Measurements from ENCODE around the gene CAB39L.
A peak's percentile ranks its signal among the peaks of the same experiment; 100 is the strongest.

CAB39L gene

GRCh38 chr13:49453465-49453864 is 9.6 kb upstream of the CAB39L start:
- DNase-seq (ENCODE audit: low spot score) = no peak
- Mint-ChIP-seq H3K4me1 (ENCODE audit: low read depth) (peaks cover 37% of the 10 kb centered on the region), H3K36me3 (ENCODE audit: low read depth) (peaks cover 28% of the 10 kb centered on the region), H3K9me3 (no peaks in the 10 kb centered on the region), H3K27ac (no peak overlapping the region), H3K27me3 (ENCODE audit: low read depth) (no peaks in the 10 kb centered on the region), H3K4me3 (no peak overlapping the region)

- no peak overlapping the region for H3K27ac Mint-ChIP-seq
- no peaks in the 10 kb centered on the region for H3K9me3 Mint-ChIP-seq
- H3K36me3 Mint-ChIP-seq (ENCODE audit: low read depth) = peaks cover 27% of the 10 kb centered on the region
- no peak for DNase-seq (ENCODE audit: low spot score)
- H3K4me3 Mint-ChIP-seq = no peak overlapping the region
- H3K27me3 Mint-ChIP-seq (ENCODE audit: low read depth) = no peaks in the 10 kb centered on the region
- H3K4me1 Mint-ChIP-seq (ENCODE audit: low read depth) = peaks cover 39% of the 10 kb centered on the region
Measured at GRCh38 chr13:49452725-49453457, 9.0 kb upstream of the CAB39L start.

DNA sequence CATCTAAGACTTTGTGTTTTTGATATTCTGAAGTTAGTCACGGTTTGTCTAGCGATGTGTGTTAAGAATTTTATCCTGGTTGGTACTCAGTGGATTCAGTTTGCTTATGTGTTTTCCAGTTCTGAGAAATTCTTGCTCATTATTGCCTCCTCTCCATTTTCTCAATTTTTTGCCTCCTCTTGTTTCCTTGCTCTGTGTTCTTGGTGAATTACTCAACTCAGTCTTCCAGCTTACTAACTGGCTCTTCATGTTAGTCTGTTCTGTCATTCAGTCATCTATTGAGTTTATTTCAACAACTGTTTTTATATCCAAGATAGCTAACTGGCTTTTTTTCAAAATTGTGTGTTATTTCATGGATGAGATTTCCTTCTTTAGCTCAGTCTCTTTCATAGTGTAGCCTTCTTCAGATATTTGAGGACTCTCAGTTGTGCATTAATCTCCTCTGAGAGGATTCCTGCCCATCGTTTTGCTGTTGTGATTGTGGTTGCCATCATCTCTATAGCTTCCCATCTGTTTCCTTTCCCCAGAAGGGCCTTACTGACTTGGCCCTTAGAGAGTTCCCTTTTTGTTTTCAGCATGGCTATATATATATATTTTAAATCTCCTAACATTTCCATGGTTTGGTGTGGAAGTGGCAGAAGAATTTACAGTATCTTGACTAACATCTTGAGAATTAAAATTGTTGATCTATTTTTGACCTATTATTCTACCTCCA is 6.4 kb upstream of the CAB39L start:
- DNase-seq (ENCODE audit: low spot score) = no peak
- Mint-ChIP-seq H3K27me3 (ENCODE audit: low read depth) (no peaks in the 10 kb centered on the region), H3K27ac (peak overlapping the region; percentile 28), H3K4me3 (no peak overlapping the region), H3K4me1 (ENCODE audit: low read depth) (peaks cover 47% of the 10 kb centered on the region), H3K36me3 (ENCODE audit: low read depth) (peaks cover 36% of the 10 kb centered on the region), H3K9me3 (no peaks in the 10 kb centered on the region)

DNA sequence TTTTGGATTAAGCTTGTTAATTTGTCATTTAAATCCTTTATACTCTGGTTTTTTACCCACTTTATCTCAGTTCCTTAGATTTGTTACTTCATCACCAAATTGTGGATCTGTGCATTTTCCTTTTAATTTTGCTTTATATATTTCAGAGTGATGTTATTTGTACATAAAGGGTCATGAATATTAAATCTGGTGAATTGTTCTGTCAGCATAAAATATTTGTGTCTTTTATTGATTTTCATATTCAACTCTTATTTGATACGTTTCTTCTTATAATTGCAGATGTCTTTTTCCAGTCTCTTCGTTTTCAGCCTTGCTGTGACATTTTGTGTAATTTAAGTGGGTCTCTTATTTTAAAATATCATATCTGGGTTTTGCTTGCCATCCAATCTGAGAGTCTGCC is 4.9 kb upstream of the CAB39L start:
- Mint-ChIP-seq H3K4me3 (no peak overlapping the region), H3K4me1 (ENCODE audit: low read depth) (peaks cover 42% of the 10 kb centered on the region), H3K9me3 (no peaks in the 10 kb centered on the region), H3K27me3 (ENCODE audit: low read depth) (no peaks in the 10 kb centered on the region), H3K36me3 (ENCODE audit: low read depth) (peaks cover 41% of the 10 kb centered on the region), H3K27ac (no peak overlapping the region)
- DNase-seq (ENCODE audit: low spot score) = no peak

- peak overlapping the region; percentile 73 for H3K4me3 Mint-ChIP-seq
- H3K27me3 Mint-ChIP-seq (ENCODE audit: low read depth) = no peaks in the 10 kb centered on the region
- peaks cover 48% of the 10 kb centered on the region for H3K4me1 Mint-ChIP-seq (ENCODE audit: low read depth)
- peak overlapping the region; percentile 76 for H3K27ac Mint-ChIP-seq
- H3K36me3 Mint-ChIP-seq (ENCODE audit: low read depth) = peaks cover 35% of the 10 kb centered on the region
- DNase-seq (ENCODE audit: low spot score) = no peak
- no peaks in the 10 kb centered on the region for H3K9me3 Mint-ChIP-seq
Measured at GRCh38 chr13:49446473-49446872, 2.6 kb upstream of the CAB39L start.

GRCh38 chr13:49444524-49445395 is 896 bp upstream of the CAB39L start:
- Mint-ChIP-seq H3K4me3 (peak overlapping the region; percentile 93), H3K4me1 (ENCODE audit: low read depth) (peaks cover 40% of the 10 kb centered on the region), H3K27me3 (ENCODE audit: low read depth) (no peaks in the 10 kb centered on the region), H3K36me3 (ENCODE audit: low read depth) (peaks cover 28% of the 10 kb centered on the region), H3K27ac (peak overlapping the region; percentile 99), H3K9me3 (no peaks in the 10 kb centered on the region)
- DNase-seq (ENCODE audit: low spot score) = peak; percentile 17

DNA sequence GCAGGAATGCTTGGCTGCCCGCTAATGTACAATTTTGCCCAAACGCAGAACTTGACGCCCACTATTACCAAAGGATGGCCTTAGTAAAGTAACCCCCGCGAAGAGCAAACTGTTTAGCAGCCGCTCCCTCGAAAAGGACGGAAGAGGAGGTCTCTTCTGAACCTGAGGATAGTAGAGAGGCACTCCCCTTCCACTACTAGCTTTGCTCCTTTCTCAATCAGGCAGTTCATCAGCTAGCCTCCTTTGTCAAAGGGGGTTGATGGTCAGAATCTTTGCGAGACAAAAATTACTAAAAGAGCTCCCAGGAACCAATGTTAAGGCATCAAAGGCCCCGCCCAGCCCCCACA is 534 bp downstream of the CAB39L start:
- DNase-seq (ENCODE audit: low spot score) = no peak
- H3K4me1 Mint-ChIP-seq (ENCODE audit: low read depth) = peaks cover 31% of the 10 kb centered on the region
- H3K9me3 Mint-ChIP-seq = no peaks in the 10 kb centered on the region

DNA sequence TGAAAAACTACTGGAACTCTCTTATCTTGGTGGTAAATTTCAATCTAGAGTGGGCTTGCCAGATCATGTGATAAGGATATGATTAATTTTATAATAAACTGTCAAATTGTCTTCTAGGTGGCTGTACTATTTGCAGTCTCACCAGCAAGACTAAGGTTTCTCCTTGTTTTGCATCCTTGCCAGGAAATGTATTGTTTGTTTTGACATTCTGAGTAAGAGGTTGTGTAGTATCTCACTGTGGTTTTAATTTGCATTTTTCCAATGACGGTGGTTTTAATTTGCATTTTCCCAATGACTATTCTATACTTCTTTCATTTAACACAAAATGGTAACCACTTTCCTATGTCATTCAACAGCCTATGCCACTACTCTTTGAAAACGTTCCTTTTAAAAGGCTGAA is 2.0 kb downstream of the CAB39L start:
- H3K4me1 Mint-ChIP-seq (ENCODE audit: low read depth) = peaks cover 22% of the 10 kb centered on the region
- no peaks in the 10 kb centered on the region for H3K9me3 Mint-ChIP-seq
- DNase-seq (ENCODE audit: low spot score) = no peak
- no peaks in the 10 kb centered on the region for H3K27me3 Mint-ChIP-seq (ENCODE audit: low read depth)
- H3K4me3 Mint-ChIP-seq = no peak overlapping the region
- peaks cover 10% of the 10 kb centered on the region for H3K36me3 Mint-ChIP-seq (ENCODE audit: low read depth)
- no peak overlapping the region for H3K27ac Mint-ChIP-seq

More for the DNA sequence above, 534 bp downstream of the CAB39L start:
- Mint-ChIP-seq H3K36me3 (ENCODE audit: low read depth) (peaks cover 16% of the 10 kb centered on the region), H3K27ac (peak overlapping the region; percentile 99), H3K27me3 (ENCODE audit: low read depth) (no peaks in the 10 kb centered on the region), H3K4me3 (peak overlapping the region; percentile 93)

GRCh38 chr13:49441312-49441711 is 2.6 kb downstream of the CAB39L start:
- H3K36me3 Mint-ChIP-seq (ENCODE audit: low read depth) = peaks cover 10% of the 10 kb centered on the region
- H3K4me3 Mint-ChIP-seq = no peak overlapping the region
- peaks cover 17% of the 10 kb centered on the region for H3K4me1 Mint-ChIP-seq (ENCODE audit: low read depth)
- no peaks in the 10 kb centered on the region for H3K9me3 Mint-ChIP-seq
- no peak overlapping the region for H3K27ac Mint-ChIP-seq
- DNase-seq (ENCODE audit: low spot score) = no peak
- no peaks in the 10 kb centered on the region for H3K27me3 Mint-ChIP-seq (ENCODE audit: low read depth)

- peaks cover 4% of the 10 kb centered on the region for H3K36me3 Mint-ChIP-seq (ENCODE audit: low read depth)
- H3K27ac Mint-ChIP-seq = no peak overlapping the region
- no peak overlapping the region for H3K4me3 Mint-ChIP-seq
- no peaks in the 10 kb centered on the region for H3K27me3 Mint-ChIP-seq (ENCODE audit: low read depth)
- no peak for DNase-seq (ENCODE audit: low spot score)
- H3K4me1 Mint-ChIP-seq (ENCODE audit: low read depth) = peaks cover 10% of the 10 kb centered on the region
- no peaks in the 10 kb centered on the region for H3K9me3 Mint-ChIP-seq
Measured at GRCh38 chr13:49439609-49440008, 4.3 kb downstream of the CAB39L start.

DNA sequence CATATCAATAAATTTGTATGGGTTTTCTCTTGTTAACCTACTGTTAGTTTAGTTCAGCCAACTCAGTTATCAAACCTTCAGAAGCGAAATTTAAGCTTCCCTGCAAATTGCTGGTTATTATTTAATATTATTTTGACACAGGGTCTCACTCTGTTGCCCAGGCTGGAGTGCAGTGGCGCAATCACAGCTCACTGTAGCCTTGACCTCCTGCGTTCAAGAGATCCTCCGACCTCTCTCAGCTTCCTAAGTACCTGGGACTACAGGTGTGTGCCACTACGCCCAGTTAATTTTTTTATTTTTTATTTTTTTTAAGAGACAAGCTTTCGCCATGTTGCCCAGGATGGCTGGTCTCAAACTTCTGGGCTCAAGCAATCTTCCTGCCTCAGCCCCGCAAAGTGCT is 6.2 kb downstream of the CAB39L start:
- no peak overlapping the region for H3K27ac Mint-ChIP-seq
- H3K9me3 Mint-ChIP-seq = no peaks in the 10 kb centered on the region
- H3K4me1 Mint-ChIP-seq (ENCODE audit: low read depth) = no peaks in the 10 kb centered on the region
- H3K36me3 Mint-ChIP-seq (ENCODE audit: low read depth) = peaks cover 4% of the 10 kb centered on the region
- H3K4me3 Mint-ChIP-seq = no peak overlapping the region
- no peaks in the 10 kb centered on the region for H3K27me3 Mint-ChIP-seq (ENCODE audit: low read depth)
- no peak for DNase-seq (ENCODE audit: low spot score)

- no peak for DNase-seq (ENCODE audit: low spot score)
- H3K4me3 Mint-ChIP-seq = no peak overlapping the region
Measured at GRCh38 chr13:49436890-49437289, 7.0 kb downstream of the CAB39L start.

DNA sequence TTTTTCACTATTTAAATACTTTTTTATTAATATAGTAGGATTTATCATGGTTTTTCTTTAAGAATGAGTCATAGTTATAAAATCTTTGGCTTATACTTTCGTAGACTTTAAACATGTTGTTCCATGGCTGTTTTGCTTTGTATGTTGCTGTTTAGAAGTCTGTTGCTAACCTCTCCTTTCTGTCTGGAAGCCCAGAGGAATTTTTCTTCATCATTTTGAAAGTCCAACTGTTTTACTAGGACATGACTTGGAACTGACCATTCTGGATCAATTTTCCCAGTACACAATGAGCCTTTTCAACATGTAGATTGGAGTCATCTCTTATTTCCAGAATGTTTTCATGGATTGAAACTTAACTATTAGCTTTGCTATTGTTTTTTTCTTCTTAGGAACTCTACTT is 7.9 kb downstream of the CAB39L start:
- H3K9me3 Mint-ChIP-seq = no peaks in the 10 kb centered on the region
- no peak overlapping the region for H3K4me3 Mint-ChIP-seq
- H3K27ac Mint-ChIP-seq = no peak overlapping the region

More at GRCh38 chr13:49436890-49437289, 7.0 kb downstream of the CAB39L start:
- Mint-ChIP-seq H3K27ac (no peak overlapping the region), H3K4me1 (ENCODE audit: low read depth) (no peaks in the 10 kb centered on the region), H3K36me3 (ENCODE audit: low read depth) (peaks cover 4% of the 10 kb centered on the region), H3K9me3 (no peaks in the 10 kb centered on the region), H3K27me3 (ENCODE audit: low read depth) (no peaks in the 10 kb centered on the region)

DNA sequence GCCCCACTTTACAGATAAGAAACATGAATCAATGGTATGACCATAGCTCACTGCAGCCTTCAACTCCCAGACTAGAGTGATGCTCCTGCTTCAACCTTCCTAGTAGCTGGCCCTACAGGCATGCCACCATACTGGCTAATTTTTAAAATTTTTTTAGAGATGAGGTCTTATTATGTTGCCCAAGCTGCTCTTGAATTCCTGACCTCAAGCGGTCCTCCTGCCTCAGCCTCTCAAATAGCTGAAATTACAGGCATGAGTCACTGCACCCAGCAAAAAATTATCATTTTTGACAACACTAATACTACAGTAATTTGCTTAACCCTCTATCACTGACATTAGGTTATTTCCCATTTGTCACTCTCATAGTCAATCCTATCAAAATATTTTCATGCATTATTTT is 14.7 kb downstream of the CAB39L start:
- Mint-ChIP-seq H3K36me3 (ENCODE audit: low read depth) (peaks cover 3% of the 10 kb centered on the region), H3K9me3 (no peaks in the 10 kb centered on the region), H3K27ac (no peak overlapping the region), H3K4me1 (ENCODE audit: low read depth) (no peaks in the 10 kb centered on the region), H3K27me3 (ENCODE audit: low read depth) (no peaks in the 10 kb centered on the region), H3K4me3 (no peak overlapping the region)
- no peak for DNase-seq (ENCODE audit: low spot score)

More for the DNA sequence above, 7.9 kb downstream of the CAB39L start:
- H3K4me1 Mint-ChIP-seq (ENCODE audit: low read depth) = no peaks in the 10 kb centered on the region
- H3K36me3 Mint-ChIP-seq (ENCODE audit: low read depth) = peaks cover 4% of the 10 kb centered on the region
- no peaks in the 10 kb centered on the region for H3K27me3 Mint-ChIP-seq (ENCODE audit: low read depth)
- no peak for DNase-seq (ENCODE audit: low spot score)

All from T-helper 2 cell treated with Interferon-gamma antibody and Interleukin-4, amounts not matched to agents 5 μg/mL and 100 μg/mL, for 36 hours (primary cell).